ENCODE data around the gene MLPH.

Gene MLPH

DNA sequence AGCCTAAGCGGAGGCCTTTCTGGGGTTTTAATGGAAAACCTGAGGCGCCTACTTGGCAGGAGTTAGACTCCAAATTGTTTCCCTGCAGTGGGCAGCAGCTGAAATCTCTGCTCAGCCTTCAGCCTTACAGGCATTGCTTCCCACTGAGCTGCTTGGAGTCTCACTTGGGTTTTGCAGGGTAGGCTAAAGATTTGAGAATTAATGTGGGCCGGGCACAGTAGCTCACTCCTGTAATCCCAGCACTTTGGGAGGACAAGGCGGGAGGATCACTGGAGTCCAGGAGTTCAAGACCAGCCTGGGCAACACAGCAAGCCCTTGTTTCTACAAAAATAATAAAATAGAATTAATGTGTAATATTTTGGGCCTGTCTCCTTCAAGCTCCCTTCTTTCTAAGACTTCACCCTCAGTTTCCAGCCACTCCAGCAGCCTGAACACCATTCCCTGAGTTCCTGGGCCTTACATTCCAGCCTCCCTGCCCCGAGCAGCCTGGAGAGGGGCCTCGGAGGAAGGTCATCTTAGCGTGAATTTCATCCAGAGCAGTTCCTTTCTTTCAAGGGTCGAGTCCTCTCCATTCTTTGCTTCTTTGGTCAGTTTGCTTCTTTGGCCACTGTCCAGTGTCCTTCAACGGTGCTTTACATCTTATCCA lies 112.5 kb downstream of the MLPH start:
- DNase-seq (ENCODE audit: low read depth in 2 of 2, low spot score in 1 of 2) = no peak

DNA sequence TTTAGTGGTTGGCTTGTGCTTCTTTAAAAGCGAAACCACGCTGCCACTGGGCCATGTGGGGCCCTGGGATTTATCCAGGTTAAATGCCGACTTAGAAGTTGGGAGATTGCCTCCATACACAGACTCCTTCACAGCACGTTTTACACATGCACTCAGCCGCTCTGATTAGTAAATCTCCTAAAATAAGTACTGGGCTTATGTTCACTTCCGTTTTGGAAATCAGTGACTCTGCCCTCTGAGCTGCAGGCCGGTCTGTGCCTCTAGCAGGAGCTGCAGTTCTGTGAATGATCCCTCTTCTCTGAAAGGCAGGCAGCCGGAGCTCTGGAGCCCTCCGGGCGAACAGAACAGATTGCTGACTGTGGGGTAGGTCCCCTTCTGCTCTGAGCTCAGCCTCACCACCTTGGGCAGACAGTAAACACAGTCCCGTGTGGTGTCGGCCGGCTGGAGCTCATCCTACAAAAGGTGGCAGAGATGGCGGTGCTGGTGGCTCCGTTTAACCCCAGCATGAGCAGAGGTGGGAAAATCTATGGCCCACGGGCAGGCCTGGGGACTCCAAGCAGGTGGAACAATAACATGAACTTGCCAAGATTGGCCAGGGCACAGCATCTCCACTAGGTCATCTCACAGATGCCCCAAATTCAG lies 113.3 kb downstream of the MLPH start:
- DNase-seq (ENCODE audit: low read depth in 2 of 2, low spot score in 1 of 2) = no peak

DNA sequence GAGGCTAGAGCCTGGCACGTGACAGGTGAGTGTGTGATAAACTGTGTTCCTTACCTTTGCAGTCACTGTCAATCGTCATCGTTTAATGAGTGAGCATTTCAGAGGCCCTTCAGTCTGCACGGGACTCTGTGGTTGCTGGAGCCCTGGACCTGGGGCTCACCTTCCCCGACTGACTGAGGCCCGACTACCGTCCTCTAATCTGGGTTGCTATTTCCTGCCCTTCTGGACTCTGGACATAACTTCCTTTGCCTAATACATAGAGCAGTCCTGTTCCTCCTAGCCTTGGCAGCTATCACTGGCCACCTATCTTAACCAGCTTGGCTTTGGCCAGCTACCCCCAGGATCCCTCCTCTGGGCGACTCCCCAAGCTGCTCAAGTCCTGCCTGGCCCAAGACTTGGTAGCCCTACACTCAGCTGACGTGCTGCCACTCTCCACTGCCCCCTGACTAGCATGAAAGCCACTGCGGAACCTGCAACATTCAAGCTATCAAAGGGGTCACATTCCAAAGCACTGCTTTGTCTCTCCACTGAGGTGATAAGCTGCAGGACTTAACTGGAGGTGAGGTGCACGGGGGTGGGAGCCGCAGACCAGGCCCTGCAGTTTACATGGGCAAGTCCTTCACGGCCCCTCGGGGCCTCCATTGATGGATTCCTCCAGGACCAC lies 114.5 kb downstream of the MLPH start:
- no peak for DNase-seq (ENCODE audit: low read depth in 2 of 2, low spot score in 1 of 2)

DNA sequence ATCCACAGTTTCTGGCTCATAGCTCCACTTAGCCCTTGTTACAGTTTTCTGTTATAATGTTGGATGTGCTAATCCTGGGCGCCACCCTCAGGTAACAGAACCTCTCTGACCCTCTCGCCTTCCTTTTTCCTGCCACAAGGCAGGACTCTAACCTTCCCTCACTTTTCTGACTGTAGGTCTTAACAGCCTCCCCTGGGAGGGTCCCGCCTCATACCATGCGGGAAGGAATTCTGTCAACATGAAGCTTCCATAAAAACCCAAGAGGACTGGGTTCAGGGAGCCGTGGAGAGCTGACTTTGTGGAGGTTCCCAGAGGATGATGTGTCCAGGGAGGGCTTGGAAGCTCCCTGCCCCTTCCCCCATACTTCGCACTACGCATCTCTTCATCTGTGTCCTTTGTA lies 115.4 kb downstream of the MLPH start:
- no peak for DNase-seq (ENCODE audit: low read depth in 2 of 2, low spot score in 1 of 2)

DNA sequence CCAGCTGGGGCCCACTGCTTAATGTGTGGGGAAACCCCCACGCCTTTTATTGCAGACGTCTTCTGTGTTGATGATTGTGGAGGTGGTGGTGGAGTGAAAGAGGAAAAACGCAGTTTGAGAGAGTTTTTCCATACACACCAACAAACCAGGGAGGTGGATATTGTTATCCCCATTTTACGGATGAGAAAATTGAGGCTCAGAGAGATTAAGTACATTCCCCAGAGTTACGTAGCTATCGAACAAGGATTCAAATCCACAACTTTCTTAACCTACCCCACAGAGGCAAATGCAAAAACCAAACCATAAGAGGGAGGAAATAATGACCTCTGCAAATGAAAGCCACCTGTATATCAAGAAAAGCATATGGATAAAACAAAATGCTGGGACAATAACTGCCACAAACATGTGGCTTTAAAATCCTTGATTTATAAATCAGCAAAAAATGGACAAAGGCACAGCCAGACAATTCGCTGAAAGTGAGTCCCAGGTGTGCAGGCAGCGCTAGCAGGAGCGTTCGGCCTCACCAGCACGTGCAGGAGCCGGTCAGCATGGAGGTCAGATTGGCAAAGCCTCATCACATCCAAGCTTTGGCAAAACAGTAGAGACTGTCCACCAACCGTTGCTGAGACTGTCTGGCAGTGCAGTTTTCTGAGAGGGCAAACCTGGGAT lies 116.1 kb downstream of the MLPH start:
- no peak for DNase-seq (ENCODE audit: low read depth in 2 of 2, low spot score in 1 of 2)

DNA sequence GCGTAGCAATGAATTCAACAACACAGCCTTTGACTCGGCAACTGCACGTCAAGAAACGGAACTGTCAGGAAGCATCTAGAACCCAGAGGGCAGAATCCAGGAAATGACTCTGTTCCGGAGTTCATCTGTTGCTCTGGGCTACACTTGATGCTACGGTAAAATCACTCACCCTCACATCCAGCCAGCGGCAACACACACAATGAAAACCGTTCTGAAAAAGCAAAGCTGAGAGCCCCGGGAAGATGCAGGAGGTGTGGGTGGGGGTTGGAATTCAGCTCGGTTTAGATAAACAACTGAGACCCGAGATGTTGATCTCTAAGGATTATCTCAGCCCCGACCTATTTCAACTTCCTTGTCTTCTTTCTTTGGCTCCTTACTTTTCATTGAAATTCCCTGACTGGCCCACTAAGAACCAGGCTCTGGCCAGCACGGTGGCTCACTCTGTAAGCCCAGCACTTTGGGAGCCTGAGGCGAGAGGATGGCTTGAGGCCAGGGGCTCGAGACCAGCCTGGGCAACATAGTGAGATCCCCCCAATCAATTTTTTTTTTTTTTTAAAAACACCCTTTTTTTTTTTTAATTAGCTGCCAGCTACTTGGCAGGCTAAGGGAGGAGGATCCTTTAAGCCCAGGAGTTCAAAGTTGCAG lies 116.8 kb downstream of the MLPH start:
- DNase-seq (ENCODE audit: low read depth in 2 of 2, low spot score in 1 of 2) = peak; percentile 20 to 28

DNA sequence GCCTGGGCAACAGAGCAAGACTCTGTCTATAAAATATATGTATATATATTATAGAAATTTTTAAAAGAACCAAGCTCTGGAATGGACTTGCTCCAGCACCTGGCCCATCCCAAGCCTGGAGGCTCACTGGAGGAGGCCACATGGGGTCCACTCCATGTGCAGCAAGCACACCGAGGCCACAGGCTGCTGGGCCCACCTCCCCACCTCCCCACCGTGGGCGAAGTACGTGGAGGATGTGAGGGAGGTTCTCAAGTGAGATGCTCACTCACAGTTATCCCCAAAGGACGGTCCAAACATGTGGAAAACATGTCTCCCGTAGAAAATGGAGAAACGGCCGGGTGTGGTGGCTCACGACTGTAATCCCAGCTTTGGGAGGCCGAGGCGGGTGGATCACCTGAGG lies 117.3 kb downstream of the MLPH start:
- no peak for DNase-seq (ENCODE audit: low read depth in 2 of 2, low spot score in 1 of 2)
